GM19035 (cell line): ENCODE data around the gene GH2.
A peak's percentile ranks its signal among the peaks of the same experiment; 100 is the strongest.
"Not testable (repeated sequence)": the region's sequence is repeated elsewhere in the genome, so short reads cannot be mapped to it uniquely, and the experiment has no call there.

Experiments used
- ATAC-seq: cut with Tn5 transposase; IDR thresholded peaks from one replicate; pipeline ENCODE4 v1.9.1; 2021; ENCODE audit not compliant: unreplicated experiment

Gene GH2

GRCh38 chr17:63874693-63875092, 7.1 kb downstream of the GH2 start:
- ATAC-seq = not testable (repeated sequence)

DNA sequence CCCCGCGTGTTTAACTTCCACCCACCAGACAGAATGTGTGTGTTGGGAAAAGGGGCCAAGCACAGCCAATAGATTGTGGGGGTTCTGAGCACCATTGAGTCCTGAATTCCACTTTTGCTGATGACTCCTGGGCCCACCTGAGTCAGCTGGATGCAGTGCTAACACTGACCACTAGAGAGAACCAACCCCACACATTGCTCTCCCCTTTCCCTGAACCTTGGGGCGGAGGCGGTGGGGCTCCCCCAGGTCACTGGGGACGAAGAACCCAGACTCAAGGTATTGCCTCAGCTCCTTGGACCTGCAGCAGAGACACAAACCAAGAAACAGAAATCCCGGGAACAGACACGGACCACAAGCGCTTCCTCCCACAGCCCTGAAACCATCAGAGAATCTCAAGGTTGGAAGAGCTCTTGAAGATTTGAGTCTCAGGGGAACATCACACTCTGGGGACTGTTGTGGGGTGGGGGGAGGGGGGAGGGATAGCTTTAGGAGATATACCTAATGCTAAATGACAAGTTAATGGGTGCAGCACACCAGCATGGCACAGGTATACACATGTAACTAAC, 7.6 kb downstream of the GH2 start:
- ATAC-seq = not testable (repeated sequence)

- ATAC-seq = not testable (repeated sequence)
Measured at GRCh38 chr17:63873577-63873976, 8.2 kb downstream of the GH2 start, which contains the start of gene CSH2. TSS of gene CSH2 (minus strand) at chr17:63873677. CDS start at chr17:63873614, 63 bp downstream.

DNA sequence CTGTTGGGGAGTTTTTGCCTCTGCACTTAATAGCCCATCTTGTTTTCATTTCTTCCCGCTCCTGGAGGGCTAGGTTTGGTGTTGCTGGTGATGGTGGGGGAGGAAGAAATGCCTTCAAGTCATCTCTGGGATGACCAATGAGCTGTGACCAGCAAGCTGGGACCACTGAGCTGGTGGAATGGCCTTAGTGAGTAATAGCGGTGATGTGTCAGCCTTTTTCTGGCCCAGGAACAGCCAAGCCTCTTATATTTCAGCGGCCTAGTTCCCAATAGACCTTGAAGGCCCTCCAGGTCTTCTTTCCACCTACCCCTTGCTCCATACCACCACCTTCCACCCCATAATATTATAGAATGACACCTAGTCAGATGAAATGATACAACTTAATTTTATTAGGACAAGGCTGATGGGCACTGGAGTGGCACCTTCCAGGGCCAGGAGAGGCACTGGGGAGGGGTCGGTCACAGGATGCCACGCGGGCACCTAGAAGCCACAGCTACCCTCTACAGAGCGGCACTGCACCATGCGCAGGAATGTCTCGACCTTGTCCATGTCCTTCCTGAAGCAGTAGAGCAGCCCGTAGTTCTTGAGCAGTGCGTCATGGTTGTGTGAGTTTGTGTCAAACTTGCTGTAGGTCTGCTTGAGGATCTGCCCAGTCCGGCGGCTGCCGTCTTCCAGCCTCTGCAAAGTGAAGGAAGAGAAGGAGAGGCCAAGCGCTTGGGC, 9.9 kb downstream of the GH2 start:
- ATAC-seq = not testable (repeated sequence)

- not testable (repeated sequence) for ATAC-seq
Measured at GRCh38 chr17:63870292-63870665, 11.5 kb downstream of the GH2 start.

DNA sequence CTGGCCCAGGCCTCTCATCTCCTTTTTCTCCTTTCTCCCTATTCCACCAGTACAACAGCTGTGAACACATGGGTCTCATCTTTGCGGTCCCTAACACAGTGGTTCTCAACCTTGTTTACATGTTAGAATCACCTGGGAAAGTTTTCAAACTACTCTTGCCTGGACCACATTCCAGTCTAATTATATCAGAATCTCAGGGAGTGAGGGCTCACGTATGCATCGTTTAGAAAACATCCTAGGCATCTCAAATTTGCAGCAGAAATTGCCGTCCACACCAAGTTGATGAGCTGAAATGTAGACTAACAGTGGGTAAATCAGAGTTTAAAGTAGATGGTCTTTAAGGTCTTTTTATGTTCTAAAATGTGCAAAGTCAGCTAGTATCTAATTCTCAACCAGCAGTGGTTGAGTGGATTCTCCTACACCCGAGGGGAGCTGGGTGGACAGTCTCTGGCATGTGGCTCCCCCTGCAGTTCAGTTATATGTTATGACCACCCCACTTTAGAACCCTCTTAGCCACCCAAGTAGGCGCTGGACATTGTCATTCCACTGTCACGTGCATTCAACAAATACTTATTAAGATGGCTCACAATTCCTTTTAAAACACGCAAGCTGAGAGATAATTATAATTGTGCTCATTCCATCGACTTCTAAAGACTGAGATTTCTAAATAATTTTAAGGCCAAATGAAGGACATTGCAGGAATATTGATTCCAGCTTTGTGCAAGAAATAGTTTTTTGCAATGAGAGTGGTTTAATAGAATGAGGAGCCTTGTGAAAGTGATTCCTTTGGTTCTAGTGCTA, 12.1 kb downstream of the GH2 start:
- ATAC-seq = not testable (repeated sequence)

DNA sequence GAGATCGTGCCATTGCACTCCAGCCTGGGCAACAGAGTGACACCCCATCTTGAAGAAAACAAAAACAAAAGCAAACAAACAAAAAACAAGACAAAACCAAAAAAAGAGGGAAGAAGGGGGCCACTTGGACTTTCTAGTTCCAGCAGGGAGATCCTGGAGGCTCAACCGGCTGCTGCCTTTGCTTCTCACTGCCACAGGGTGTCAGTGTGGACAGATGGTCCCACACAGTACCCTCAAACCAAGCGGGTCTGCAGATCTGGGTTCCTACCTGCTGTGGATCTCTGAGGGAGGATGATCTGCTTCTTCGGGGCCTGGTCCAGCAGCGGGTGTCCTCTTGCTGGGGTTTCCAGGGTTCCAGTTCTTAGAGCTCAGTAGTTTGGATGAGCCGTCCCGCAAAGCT, 15.1 kb downstream of the GH2 start:
- ATAC-seq = not testable (repeated sequence)

DNA sequence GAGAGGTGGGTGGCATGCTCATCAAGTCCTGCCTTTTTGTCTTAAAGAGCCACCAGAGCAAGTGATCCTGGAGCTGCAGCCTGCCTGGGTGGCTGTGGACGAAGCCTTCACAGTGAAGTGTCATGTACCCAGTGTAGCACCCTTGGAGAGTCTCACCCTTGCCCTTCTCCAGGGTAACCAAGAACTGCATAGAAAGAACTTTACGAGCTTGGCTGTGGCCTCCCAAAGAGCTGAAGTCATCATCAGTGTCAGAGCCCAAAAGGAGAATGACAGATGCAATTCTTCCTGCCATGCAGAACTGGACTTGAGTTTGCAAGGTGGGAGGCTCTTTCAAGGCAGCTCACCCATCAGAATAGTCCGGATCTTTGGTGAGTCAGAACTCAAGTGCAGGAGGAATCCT, 22.5 kb downstream of the GH2 start:
- no peak for ATAC-seq

DNA sequence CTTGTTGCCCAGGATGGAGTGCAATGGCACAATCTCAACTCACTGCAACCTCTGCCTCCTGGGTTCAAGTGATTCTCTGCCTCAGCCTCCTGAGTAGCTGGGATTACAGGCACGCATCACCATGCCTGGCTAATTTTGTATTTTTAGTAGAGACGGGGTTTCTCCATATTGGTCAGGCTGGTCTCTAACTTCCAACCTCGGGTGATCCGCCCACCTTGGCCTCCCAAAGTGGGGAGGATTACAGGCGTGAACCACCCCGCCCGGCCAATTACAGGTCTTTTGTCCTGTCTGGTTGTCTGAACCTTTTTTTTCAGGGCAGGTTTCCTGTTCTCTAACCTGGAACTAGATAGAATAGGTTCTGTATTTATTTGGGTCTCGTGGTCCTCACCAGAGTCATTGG, 25.3 kb downstream of the GH2 start:
- ATAC-seq = not testable (repeated sequence)

DNA sequence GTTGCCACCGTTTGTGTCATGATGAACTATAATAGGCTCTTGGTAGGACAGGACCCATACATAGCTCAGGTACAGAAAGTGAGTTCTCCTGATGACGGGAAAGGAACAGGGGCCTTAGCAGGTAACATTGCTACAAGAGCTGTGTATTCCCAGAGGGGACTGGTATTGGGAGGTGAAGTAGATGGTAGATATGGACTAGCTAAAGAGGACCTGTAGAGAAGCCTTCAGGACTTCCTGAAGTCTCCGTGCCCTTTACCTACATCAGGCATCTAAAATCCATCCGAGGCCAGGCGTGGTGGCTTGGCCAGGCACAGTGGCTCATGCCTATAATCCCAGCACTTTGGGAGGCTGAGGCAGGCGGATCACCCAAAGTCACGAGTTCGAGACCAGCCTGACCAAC, 26.6 kb downstream of the GH2 start:
- ATAC-seq = no peak

DNA sequence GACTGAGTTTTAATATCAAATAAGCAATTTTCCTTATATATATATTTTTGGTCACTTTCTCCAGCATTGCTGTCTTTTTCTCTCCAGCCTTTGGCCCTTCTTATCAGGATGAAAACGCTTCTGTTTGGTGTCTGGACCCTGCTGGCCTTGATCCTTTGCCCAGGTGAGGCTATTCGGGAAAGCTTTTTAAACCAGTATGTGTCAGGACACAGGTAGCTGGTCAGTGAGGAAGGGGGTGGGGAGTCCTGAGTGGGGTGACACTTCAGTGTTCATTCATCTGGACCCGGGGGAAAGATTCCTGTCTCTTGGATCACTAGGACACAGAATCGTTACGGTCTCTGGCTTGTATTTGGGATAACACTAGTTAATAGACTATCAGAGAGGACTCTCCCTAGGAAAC, 27.0 kb downstream of the GH2 start:
- ATAC-seq = no peak

- ATAC-seq = no peak
Measured at GRCh38 chr17:63853260-63853659, 28.5 kb downstream of the GH2 start.

DNA sequence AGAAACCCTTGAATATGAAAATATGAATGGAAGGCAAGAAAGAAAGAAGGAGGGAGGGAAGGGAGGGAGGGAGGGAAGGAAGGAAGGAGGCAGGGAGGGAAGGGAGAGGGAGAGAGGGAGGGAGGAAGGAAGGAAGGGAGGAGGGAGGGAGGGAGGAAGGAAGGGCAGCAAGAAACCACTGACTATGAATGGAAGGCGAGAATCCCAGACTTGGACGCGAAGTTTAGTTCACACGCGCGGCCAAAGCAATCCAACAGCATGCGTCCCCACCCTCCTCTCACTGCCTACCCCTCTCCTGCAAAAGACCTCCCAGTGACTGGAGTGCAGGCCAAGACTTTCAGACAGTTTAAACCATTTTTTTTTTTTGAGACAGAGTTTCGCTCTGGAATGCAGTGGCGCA, 31.3 kb downstream of the GH2 start:
- no peak for ATAC-seq

DNA sequence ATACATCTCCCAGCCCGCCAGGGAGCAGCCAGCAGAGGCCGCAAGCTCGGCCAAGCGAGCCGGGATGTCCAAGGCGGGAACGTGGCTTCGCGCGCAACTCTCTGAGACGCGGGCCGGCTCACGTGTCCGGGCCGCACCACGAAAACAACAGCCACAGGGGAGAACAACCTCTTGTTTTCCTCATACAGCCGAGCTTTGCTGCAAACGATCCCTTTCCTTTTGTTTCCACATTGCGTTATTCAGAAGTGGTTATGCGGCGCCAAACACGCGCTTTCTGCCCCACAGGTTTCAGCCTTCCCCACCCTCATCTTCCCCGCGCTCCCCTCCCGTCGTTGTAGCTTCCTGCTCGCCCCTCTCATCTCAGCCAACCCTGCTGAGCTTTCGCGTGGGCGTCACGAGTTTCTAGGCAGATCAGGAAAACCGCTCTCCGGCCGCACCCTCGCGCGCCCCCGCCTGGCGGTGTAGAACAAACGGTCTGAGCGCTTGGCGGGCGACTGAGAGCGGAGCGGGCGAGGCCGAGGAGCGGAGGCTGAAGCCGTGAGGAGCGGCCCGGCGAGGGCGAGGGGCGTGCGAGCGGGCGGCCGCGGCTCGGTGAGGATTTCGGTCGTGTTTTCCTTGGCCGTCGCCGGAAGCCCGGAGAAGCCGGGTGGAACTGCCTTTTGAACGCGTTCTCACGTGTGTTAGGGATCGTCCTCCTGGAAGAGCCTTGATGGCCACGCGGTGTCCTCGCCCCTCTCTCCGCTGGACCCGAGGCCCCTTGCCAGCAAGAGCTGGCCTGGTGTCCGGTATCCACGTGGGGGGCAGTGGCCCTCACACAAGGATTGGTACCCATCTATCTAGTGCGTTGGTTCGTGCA, 32.7 kb downstream of the GH2 start:
- ATAC-seq = peak; percentile 82

DNA sequence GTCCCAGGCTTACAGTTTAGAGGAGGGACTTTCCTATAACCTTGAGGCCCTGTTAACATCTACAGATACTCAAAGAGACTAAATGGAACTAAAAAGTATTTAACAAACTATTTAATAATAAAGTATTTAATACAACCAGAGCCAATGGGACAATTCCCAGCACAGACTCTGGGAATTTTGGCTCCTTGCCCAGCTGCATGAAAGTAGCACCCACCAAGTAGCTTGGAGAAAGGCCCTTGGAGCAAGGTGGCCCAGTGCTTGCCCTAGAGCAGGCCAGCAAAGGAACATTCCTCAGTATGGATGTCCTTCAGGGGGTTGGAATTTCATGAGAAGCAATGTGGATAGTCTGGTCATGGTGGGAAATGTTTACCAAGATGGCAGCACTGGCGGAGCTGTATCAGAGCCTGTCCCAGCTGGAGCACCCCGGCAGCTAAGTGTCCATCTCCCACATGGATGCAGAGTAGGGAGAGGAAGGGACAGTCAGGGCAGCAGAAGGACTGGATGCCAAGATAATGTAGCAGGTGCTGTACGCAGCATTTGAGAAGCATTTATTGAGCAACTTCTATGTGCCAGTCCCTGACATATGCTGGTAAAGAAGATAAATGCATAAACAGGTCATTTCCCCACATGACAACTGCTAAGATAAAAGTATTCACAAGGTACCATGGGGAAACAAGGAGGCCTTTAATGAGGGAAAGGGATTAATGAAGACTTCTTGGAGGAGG, 34.1 kb downstream of the GH2 start:
- ATAC-seq = no peak

GRCh38 chr17:63845509-63845908, 36.2 kb downstream of the GH2 start:
- ATAC-seq = no peak

GRCh38 chr17:63843910-63844677, 37.6 kb downstream of the GH2 start:
- no peak for ATAC-seq

- ATAC-seq = not testable (repeated sequence)
Measured at GRCh38 chr17:63843387-63843888, 38.3 kb downstream of the GH2 start.
